Measurements from ENCODE around the gene FOXJ1.

Gene FOXJ1

DNA sequence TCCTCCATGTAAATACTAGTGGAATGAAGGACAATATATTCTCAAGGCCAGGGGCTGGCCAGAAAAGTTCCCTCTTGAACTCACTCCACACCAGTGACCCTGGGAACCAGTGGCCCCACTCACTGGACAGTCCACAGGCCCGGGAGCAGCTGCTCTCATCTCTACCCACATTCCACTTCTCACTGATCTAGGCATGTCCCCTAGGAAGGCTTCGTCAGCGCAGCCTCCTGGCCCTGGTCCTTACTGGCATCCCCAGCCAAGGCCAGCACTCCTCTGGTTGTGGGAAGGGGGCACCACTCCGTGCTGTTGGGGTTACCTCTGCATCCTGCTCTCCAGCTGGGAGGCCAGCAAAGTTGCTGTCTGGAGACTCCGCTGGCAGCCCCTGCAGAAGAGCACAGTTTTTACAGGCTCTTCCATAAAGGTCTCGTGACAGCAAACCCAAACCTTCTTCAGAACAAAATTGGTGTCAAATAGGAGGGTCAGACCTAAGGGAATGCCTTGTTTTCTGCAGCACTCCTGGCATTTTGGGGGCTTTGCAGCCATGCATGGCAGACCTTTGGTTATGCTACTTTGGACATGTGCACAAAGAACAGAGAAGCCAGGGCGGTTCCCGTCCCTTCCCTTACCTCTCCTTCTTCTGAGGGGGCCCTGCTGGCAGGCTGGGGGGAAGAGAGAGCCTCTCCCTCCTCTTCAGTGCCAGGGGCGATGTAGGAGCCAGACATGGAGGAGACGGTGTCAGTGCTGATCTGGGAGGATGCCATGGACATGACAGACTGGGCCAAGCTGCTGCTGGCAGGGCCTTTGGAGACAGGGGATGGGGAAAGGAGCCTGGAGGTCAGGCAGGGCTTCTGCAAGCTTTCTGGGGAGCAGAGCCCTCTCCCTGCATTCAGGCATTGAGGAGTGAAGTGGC lies 14.1 kb upstream of the FOXJ1 start:
- Histone ChIP-seq H4K20me1 (ENCODE audit: insufficient read depth, low read length) (no peaks in the 10 kb centered on the region), H3K9ac (ENCODE audit: low read depth, low read length) (no peak overlapping the region), H2AFZ (ENCODE audit: low read depth, low read length) (no peak overlapping the region), H3K36me3 (ENCODE audit: insufficient read depth, low read length) (no peaks in the 10 kb centered on the region), H3K9me3 (ENCODE audit: insufficient read depth, low read length, severe bottlenecking) (no peaks in the 10 kb centered on the region), H3K79me2 (ENCODE audit: insufficient read depth, low read length) (no peaks in the 10 kb centered on the region), H3K4me2 (ENCODE audit: insufficient read depth, low read length) (no peak overlapping the region), H3K27me3 (ENCODE audit: insufficient read depth, low read length, poor library complexity) (no peaks in the 10 kb centered on the region), H3K4me1 (ENCODE audit: insufficient read depth, low read length) (no peaks in the 10 kb centered on the region), H3K27ac (ENCODE audit: low read length) (no peak overlapping the region), H3K4me3 (ENCODE audit: low read depth in 1 of 2, low read length in 2 of 2) (no peak overlapping the region)
- DNase-seq (no peak), ATAC-seq (ENCODE audit: insufficient read depth, low read depth) (no peak)
- TF ChIP-seq, protein P1, sequence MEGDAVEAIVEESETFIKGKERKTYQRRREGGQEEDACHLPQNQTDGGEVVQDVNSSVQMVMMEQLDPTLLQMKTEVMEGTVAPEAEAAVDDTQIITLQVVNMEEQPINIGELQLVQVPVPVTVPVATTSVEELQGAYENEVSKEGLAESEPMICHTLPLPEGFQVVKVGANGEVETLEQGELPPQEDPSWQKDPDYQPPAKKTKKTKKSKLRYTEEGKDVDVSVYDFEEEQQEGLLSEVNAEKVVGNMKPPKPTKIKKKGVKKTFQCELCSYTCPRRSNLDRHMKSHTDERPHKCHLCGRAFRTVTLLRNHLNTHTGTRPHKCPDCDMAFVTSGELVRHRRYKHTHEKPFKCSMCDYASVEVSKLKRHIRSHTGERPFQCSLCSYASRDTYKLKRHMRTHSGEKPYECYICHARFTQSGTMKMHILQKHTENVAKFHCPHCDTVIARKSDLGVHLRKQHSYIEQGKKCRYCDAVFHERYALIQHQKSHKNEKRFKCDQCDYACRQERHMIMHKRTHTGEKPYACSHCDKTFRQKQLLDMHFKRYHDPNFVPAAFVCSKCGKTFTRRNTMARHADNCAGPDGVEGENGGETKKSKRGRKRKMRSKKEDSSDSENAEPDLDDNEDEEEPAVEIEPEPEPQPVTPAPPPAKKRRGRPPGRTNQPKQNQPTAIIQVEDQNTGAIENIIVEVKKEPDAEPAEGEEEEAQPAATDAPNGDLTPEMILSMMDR (IDR thresholded peaks at IDR 0.05; ENCODE audit: borderline replicate concordance, extremely low read depth, low read length, poor library complexity, severe bottlenecking) = no peak
- TF ChIP-seq EZH2 (IDR thresholded peaks at IDR 0.05; ENCODE audit: borderline replicate concordance, low read depth, low read length, severe bottlenecking) = no peak

DNA sequence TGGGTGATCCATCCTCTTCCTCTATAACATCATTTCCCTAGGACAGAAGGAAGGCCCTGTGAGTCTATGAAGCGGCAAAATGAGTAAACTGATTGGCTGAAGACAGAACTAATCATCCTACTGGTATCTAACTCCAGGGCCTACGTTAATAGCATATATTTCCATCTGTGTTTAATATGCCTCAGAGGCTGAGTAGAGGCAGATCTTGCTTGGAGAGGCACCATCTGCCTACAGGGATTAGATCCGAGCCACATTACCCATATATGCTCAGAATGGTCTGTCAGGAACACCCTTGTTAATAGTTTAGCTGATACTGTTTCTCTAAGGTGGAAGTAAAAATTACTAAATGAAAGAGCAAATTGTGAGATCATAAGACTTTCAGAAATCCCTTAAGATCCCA lies 13.2 kb upstream of the FOXJ1 start:
- no peaks in the 10 kb centered on the region for H3K4me1 ChIP-seq (ENCODE audit: insufficient read depth, low read length)
- H3K27ac ChIP-seq (ENCODE audit: low read length) = no peak overlapping the region
- no peaks in the 10 kb centered on the region for H3K9me3 ChIP-seq (ENCODE audit: insufficient read depth, low read length, severe bottlenecking)
- DNase-seq (no peak), ATAC-seq (ENCODE audit: insufficient read depth, low read depth) (no peak)
- H3K36me3 ChIP-seq (ENCODE audit: insufficient read depth, low read length) = no peaks in the 10 kb centered on the region
- no peak overlapping the region for H3K9ac ChIP-seq (ENCODE audit: low read depth, low read length)
- no peak overlapping the region for H2AFZ ChIP-seq (ENCODE audit: low read depth, low read length)
- no peaks in the 10 kb centered on the region for H4K20me1 ChIP-seq (ENCODE audit: insufficient read depth, low read length)
- no peak for TF ChIP-seq EZH2 (IDR thresholded peaks at IDR 0.05; ENCODE audit: borderline replicate concordance, low read depth, low read length, severe bottlenecking)
- TF ChIP-seq, protein P1 (IDR thresholded peaks at IDR 0.05; ENCODE audit: borderline replicate concordance, extremely low read depth, low read length, poor library complexity, severe bottlenecking) = no peak
- no peaks in the 10 kb centered on the region for H3K79me2 ChIP-seq (ENCODE audit: insufficient read depth, low read length)
- H3K4me3 ChIP-seq (ENCODE audit: low read depth in 1 of 2, low read length in 2 of 2) = no peak overlapping the region
- no peaks in the 10 kb centered on the region for H3K27me3 ChIP-seq (ENCODE audit: insufficient read depth, low read length, poor library complexity)
- H3K4me2 ChIP-seq (ENCODE audit: insufficient read depth, low read length) = no peak overlapping the region

DNA sequence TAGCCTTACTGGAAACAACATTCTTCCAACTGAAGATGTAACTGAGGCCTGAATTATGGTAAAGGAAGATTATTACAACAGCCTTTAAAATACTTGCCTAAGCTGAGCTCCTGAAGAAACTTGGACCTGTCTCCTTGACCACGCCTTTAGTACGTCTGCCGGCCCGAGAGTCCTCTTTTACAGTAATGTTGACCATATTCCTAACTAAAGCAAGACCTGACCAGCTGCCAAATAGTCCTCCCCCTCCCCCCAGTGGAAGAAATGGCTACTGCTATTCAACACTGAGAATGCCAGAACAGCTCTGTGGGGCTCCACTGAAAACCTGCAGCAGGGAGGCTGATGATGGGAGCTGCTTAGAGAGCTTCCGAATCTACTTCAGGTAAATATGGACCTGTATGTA lies 12.6 kb upstream of the FOXJ1 start:
- no peak overlapping the region for H2AFZ ChIP-seq (ENCODE audit: low read depth, low read length)
- H3K4me3 ChIP-seq (ENCODE audit: low read depth in 1 of 2, low read length in 2 of 2) = no peak overlapping the region
- no peak for ATAC-seq (ENCODE audit: insufficient read depth, low read depth)
- H3K27ac ChIP-seq (ENCODE audit: low read length) = no peak overlapping the region
- no peaks in the 10 kb centered on the region for H3K36me3 ChIP-seq (ENCODE audit: insufficient read depth, low read length)
- H3K79me2 ChIP-seq (ENCODE audit: insufficient read depth, low read length) = no peaks in the 10 kb centered on the region
- no peak for DNase-seq
- no peaks in the 10 kb centered on the region for H4K20me1 ChIP-seq (ENCODE audit: insufficient read depth, low read length)
- no peak overlapping the region for H3K9ac ChIP-seq (ENCODE audit: low read depth, low read length)
- no peaks in the 10 kb centered on the region for H3K4me1 ChIP-seq (ENCODE audit: insufficient read depth, low read length)
- H3K27me3 ChIP-seq (ENCODE audit: insufficient read depth, low read length, poor library complexity) = no peaks in the 10 kb centered on the region
- no peak for TF ChIP-seq EZH2 (IDR thresholded peaks at IDR 0.05; ENCODE audit: borderline replicate concordance, low read depth, low read length, severe bottlenecking)
- TF ChIP-seq, protein P1 (IDR thresholded peaks at IDR 0.05; ENCODE audit: borderline replicate concordance, extremely low read depth, low read length, poor library complexity, severe bottlenecking) = peak; percentile 9
- no peaks in the 10 kb centered on the region for H3K9me3 ChIP-seq (ENCODE audit: insufficient read depth, low read length, severe bottlenecking)
- H3K4me2 ChIP-seq (ENCODE audit: insufficient read depth, low read length) = no peak overlapping the region
